ENCODE data around the gene FER. TPM values are rescaled to one million over a fixed set of nuclear protein-coding genes. Genes with fewer than 3 reads are reported as not detected.

The FER gene
- total RNA-seq, 1 experiment from 2014 or later, result 22.1 TPM

- Histone ChIP-seq H3K27ac (ENCODE audit: low read length) (no peak overlapping the region), H3K36me3 (ENCODE audit: control insufficient read depth, insufficient read depth, low read length) (no peaks in the 10 kb centered on the region), H3K4me1 (ENCODE audit: control insufficient read depth, insufficient read depth, low read length) (no peaks in the 10 kb centered on the region), H3K9me3 (ENCODE audit: control insufficient read depth, insufficient read depth, low read depth, low read length) (no peaks in the 10 kb centered on the region), H3K27me3 (ENCODE audit: control insufficient read depth, insufficient read depth, low read length) (no peaks in the 10 kb centered on the region), H3K4me3 (ENCODE audit: low read depth in 2 of 2, low read length in 2 of 2) (no peak overlapping the region)
- ATAC-seq (no peak), DNase-seq (ENCODE audit: low read depth, low spot score) (no peak)
- ChIA-PET POLR2A (no interaction called here), CTCF (no interaction called here)
- BruUV-seq (replicated peaks), result no TSS peak
- intact Hi-C loops (cut with micrococcal nuclease; ENCODE audit: unreplicated experiment) (no loop called here), in situ Hi-C loops (cut with HindIII; ENCODE audit: low pct_unique_long_range_greater_than_20kb, low sequenced_read_pairs) (no loop called here)
- no peak for TF ChIP-seq SIN3A (IDR thresholded peaks at IDR 0.05; ENCODE audit: borderline replicate concordance, insufficient read depth, low read depth, low read length)
- TF ChIP-seq TCF7L2 (IDR thresholded peaks at IDR 0.05; ENCODE audit: low read depth, low read length), result no peak
- no peak for TF ChIP-seq REST (IDR thresholded peaks at IDR 0.05; ENCODE audit: insufficient read depth in 1 of 2, low read depth in 2 of 2, low read length in 1 of 2)
- TF ChIP-seq CTCF (IDR thresholded peaks at IDR 0.05), result no peak
- no peak for TF ChIP-seq POLR2AphosphoS5 (IDR thresholded peaks at IDR 0.05; ENCODE audit: low read depth, low read length)
These were observed 83.1 kb downstream of the FER start for GRCh38 chr5:108830705-108831276.

- POLR2A ChIA-PET, result no interaction called here
- intact Hi-C loops (cut with micrococcal nuclease; ENCODE audit: unreplicated experiment), result no loop called here
- ATAC-seq, result no peak
These were observed 88.8 kb downstream of the FER start for GRCh38 chr5:108836492-108836891.

More at GRCh38 chr5:108836492-108836891, 88.8 kb downstream of the FER start:
- Histone ChIP-seq H3K4me1 (ENCODE audit: control insufficient read depth, insufficient read depth, low read length) (no peaks in the 10 kb centered on the region), H3K36me3 (ENCODE audit: control insufficient read depth, insufficient read depth, low read length) (no peaks in the 10 kb centered on the region), H3K27me3 (ENCODE audit: control insufficient read depth, insufficient read depth, low read length) (no peaks in the 10 kb centered on the region), H3K9me3 (ENCODE audit: control insufficient read depth, insufficient read depth, low read depth, low read length) (no peaks in the 10 kb centered on the region), H3K27ac (ENCODE audit: low read length) (no peak overlapping the region), H3K4me3 (ENCODE audit: low read depth in 2 of 2, low read length in 2 of 2) (no peak overlapping the region)
- BruUV-seq (replicated peaks), result no TSS peak
- TF ChIP-seq SIN3A (IDR thresholded peaks at IDR 0.05; ENCODE audit: borderline replicate concordance, insufficient read depth, low read depth, low read length) (no peak), POLR2AphosphoS5 (IDR thresholded peaks at IDR 0.05; ENCODE audit: low read depth, low read length) (no peak), TCF7L2 (IDR thresholded peaks at IDR 0.05; ENCODE audit: low read depth, low read length) (no peak), CTCF (IDR thresholded peaks at IDR 0.05) (no peak), REST (IDR thresholded peaks at IDR 0.05; ENCODE audit: insufficient read depth in 1 of 2, low read depth in 2 of 2, low read length in 1 of 2) (no peak)
- no peak for DNase-seq (ENCODE audit: low read depth, low spot score)
- in situ Hi-C loops (cut with HindIII; ENCODE audit: low pct_unique_long_range_greater_than_20kb, low sequenced_read_pairs), result no loop called here
- CTCF ChIA-PET, result interaction anchor here (0.7 kb wide), 1 partner anchor 63 kb away, joined by 3 read pairs; no protein-coding TSS in a partner anchor

Data from Panc1 (cell line).